ENCODE results near the gene TSTD2.
"Not testable (repeated sequence)": the region's sequence is repeated elsewhere in the genome, so short reads cannot be mapped to it uniquely, and the experiment has no call there.

The TSTD2 gene

DNA sequence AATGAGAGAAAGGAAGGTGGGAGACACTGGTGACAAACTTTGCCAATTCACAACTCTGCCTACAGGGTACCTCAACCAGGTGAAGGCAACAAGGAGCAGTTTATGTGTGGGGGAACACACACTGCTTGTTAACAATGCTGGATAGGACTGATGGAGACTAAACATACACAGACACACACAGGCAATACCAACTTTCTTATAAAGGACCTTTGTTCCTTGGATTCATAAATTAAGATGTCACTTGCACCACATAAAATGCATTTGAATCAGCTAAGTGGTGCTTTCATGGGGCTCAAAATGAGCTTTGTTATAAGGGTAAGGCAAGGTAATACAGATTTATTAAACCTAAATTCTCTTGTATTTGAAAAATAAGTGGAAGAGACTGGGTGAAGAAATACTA is 4.0 kb downstream of the TSTD2 start:
- DNase-seq, result no peak

DNA sequence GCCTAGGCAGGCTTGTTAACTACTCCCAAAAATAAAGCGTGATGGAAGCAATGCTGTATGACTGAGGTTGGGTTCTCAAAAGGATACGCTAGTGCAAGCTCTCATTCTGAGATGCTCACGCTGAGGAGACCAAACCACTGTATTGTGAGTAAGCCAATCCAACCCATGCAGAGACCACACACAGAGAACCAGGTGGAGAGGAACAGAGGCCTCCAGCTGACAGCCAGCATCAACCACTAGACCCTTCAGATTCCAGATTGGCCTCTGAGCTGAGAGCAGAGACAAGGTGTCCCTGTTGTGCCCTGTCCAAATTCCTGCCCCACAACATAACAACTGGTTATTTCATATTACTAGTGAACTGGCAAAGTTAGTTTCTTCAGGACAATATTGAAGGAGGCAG is 4.5 kb downstream of the TSTD2 start:
- DNase-seq, result no peak

DNA sequence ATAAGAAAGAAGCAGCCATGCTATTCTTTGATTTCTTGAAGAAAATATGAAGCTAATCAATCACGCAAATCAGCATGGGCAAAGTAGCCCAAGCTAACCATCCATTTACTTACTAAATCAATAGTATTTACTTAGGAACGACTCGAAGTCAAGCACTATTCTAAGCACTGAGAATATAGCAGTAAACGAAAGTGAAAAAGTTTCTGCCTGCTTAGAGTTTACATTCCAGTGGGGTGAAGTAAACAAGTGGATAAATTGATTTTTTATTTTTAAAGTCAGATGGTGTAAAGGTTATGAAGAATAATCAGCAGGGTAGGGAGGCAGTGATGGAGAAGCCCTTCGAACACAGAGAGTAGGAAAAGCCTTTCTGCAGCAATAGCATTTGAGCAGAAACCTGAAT is 5.5 kb downstream of the TSTD2 start:
- peak; percentile 12 for DNase-seq

DNA sequence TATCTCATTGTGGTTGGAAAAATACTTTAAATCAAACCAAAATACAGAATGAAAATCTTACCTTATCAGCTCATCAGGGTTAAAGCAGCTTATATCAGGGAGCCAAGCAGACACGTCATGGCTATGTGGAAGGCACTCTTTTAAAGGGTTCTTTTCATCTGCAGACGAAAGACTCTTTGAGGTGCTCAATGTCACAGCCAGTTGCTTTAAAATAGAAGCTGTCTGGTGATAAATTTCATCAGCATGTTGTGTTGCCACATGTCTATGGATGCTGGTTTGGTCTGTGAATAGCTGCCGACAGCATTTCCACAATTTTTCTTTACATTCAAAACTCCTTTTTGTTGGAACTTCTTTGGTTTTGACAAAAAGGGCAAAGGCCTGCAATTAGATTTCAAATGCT is 7.5 kb downstream of the TSTD2 start:
- no peak for DNase-seq

DNA sequence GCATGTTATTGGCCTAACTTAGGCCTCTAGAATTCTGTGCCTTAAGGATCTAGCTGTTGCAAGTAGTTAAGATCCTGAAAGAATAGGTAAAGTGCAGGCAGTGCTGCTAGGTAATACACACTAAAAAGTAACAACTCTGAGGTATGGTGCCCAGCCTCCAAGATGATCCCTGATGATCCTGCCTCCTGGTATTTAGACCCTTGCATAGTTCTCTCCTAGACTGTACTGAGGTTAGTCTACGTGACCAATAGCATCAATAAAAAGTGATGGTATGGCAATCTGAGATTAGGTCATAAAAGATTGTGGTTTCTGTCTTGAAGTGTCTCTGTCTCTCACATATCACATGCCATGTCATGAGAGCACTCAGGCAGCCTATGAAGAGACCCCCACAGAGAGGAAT is 9.2 kb downstream of the TSTD2 start:
- no peak for DNase-seq

DNA sequence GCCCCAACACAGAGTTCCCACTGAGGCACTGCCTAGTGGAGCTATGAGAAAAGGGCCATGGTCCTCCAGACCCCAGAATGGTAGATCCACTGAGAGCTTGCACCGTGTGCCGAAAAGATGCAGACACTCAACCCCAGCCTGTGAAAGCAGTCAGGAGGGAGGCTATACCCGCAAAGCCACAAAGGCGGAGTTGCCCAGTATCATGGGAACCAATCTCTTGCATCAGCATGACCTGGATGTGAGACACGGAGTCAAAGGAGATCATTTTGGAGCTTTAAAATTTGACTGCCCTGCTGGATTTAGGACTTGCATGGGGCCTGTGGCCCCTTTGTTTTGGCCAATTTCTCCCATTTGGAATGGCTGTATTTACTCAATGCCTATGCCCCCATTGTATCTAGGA is 10.7 kb downstream of the TSTD2 start:
- not testable (repeated sequence) for DNase-seq

DNA sequence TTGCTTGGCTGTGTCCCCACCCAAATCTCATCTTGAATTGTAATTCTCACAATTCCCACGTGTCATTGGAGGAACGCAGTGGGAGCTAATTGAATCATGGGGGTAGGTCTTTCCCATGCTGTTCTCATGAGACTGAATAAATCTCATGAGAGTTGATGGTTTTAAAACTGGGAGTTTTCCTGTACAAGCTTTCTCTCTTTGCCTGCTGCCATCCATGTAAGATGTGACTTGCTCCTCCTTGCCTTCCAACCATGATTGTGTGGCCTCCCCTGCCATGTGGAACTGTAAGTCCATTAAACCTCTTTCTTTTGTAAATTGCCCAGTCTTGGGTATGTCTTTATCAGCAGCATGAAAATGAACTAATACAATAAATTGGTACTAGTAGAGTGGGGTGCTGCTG is 13.1 kb downstream of the TSTD2 start:
- DNase-seq, result not testable (repeated sequence)

DNA sequence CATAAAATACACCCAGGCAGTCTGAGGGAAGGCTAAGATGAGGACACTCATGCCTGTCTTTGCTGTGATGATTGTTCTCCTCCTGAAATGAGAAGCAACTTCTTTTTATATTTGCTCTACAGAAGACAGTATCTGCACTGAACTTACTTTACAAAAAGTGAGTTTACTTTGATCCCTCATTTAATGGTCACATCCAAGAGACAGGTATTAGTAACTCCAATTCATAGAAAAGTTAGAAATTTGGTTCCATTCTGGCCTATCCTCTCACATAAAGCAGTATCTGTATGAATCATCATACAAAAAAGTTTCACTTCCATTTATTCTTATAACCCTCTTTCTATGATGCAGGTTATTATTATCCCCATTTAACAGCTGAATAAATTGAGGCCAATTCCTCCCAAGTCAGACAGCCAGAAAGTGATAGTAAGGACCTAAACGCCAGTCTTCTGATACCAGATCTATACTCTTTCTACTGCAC is 15.2 kb downstream of the TSTD2 start:
- DNase-seq, result no peak

DNA sequence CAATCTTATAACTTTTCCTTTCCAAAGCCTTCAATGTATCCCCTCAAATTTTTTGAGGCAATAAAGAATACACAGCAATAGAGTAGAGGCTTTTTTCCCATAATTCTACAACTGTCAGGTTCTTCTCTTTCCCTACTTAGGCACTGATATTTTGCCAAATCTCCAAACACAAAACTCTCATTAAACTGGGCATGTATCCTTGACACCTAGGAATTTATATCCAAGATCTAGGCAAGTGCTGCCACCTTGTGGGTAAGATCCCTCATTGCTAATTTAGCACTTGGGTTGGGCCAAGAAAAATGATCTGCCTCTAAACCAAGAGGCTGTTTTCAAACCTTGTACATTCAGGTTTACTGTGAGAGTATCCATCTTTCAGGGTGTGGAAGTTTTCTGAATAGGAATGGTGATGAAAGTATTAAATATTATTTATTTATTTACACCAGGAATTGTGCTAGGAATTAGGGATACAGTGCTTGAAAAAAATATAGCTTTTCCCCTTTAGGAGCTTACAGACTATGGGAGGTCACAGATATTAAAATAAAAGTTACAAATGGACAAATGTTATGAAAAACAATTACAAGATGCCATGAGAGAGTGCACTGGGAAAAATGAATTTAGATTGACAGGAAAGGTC is 17.6 kb downstream of the TSTD2 start:
- peak; percentile 63 for DNase-seq

DNA sequence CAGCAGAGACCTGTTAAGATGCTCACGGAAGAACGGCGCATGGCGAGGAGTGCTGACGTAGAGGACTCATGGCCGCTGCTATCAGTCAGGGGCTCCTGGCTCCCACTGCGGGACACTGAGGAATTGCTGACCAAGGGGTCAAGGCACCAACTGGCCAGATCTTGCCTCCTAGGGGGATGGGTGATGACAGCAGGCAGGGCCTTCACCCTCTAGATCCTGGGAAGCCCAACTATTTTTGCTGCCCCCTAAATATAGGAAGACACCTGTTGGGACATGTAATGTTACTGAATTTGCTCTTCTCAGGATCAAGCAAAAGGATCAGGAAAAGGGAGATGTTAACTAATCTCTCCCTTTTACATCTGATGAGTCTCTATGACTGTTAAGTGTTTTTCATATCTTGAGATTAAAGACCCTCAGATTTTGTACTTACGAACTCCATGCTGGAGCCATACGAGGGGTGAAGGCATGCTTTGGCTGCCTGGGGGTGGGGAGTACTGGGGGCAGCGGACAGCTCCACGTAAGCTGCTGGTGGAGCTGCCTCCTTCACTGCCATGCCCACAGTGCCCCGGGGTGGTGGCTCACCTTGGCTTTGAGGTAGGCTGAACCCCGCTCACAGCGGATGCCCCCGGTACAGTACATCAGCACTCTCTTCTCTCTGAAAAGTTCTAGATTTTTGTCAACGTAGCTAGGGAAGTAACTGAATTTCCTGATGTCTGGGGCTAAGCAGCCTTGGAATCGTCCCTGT is 28.1 kb downstream of the TSTD2 start:
- DNase-seq, result no peak

DNA sequence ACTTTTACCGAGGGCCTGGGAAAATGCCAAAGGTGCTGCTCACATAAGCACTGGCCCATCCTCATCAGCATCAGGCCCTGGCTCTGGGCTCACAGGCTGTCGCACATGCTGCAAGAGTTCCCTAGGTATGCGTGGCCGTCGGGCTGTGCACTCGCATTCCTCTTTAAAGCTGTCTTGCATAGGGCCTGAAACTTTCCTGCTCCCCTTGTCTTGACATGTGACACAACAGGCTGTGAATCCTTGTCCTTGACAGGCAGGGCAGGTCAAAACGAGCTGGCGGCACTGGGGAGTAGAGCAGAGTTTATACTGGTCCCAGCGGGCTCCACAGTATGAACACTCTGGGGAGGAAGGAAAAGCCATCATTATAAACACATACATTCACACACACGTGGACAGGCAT is 30.7 kb downstream of the TSTD2 start:
- DNase-seq, result no peak

DNA sequence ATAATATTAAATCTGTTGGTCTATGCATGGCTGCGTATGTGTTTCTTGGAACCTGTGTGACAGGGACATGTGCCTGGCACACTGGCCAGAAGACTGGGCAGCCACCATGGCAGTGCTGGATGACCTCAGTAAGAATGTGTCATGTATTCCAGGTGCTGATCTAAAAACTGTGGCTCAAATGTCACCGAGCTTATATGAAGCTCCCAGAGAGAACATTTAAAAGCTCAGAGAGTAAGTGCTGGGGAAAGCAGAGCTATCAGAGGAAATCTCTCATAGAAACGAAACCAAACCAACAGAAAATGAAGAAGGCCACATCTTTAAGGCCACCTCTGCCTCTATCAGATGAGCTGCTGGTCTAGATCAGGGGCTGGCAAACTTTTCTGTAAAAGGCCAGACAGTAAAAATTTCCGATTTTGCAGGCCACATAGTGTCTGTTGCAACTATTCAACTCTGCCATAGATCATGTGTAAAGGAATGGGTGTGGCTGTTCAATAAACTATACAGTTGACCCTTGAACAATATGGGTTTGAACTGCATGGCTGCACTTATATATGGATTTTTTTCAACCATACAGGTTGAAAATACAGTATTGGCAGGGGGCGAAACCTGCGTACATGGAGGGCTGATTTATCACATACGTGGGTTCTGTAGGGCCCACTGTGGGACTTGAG is 31.8 kb downstream of the TSTD2 start:
- DNase-seq, result no peak

DNA sequence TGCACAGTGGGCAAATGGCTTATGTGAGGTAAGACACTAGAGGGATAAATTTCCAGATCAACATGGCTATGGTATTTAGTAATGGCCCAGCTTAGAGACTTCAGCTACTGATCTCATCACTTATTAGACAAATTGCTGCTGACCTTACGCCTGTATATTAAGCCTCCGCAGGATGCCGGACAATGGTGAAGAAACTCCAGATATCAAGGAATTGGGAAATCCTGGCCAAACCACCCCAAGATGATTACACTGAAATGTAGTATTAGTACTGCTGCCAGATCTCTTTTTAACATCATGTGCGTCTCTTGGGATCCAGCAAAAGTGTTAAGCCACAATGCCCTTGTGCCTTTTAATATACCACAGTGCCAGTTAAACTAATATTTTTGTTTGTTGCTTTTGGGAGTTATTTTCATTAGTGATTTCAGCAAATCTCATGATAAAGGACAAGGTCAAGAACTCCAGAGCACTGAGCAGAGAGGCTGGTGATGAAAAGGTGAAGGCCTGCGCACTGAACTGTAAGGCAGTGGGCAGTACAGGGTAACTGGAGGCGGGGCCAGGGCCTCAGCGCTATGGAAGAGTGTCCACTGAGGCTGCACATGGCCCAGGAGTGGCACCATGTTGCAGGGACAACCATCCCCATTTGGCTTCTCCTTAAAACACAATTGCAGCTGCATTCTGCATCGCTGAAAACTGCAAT is 32.5 kb downstream of the TSTD2 start:
- DNase-seq, result no peak

DNA sequence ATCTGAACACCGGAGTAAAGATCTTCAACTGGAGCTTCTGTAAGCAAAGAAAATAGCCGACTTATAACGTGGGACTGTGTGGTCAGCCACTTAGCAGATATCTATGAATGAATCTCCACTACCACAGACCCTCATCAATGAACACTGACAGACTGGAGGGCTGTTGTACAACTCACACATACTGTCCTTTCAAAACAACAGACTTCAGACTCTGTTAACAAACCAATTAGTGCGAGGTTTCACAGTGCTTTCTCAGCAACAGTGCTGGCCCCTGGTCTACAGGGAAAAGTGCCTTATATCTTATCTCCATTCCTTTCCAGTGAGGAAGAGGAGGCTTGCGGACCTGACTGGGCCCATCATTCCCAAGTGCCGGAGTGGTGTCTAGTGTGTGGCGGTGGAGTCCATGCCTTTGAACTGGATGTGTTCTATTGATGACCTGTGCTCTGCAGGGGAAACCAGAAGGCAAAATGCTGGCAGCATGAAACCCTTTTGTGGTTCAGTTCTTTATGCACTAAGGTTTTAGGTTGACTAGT is 33.8 kb downstream of the TSTD2 start:
- no peak for DNase-seq

DNA sequence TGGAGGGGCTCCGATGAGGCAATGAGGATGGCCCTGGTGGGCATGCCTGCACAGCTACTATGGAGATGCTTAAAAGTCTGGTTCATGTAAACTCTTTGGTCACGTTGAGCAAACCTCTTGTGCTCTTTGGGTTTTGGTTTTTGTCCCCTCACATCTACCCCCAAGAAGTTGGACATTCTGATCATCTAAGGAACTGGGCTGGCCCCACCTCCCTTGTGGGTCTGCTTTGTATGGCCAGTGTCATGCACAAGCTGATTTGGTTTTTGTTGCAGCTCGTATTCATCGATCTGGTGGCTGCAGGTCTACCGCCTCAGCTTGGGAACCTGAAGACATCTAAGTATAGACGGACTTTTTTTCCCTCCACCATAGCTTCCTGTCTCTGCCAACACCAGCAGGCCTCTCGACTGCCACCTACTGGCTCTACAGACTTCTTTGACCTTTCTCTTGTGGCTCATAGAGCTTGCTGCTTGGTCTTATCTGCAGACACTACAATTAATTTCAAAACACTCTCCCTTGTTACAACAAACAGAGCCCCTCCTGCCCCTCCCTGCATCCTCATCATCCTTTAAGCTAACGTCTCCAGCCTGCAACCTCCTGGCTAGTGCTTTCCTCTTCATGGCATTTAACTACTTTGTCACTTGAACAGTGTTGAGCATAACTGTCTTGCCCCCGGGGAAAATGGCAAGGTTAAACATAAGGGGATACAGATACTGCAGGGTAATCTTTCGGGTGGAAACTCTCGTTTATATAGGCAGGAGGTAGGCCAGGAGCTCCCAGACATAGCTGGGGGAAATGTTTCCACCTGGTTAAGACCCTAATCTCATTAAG is 34.5 kb downstream of the TSTD2 start:
- DNase-seq, result peak; percentile 78

DNA sequence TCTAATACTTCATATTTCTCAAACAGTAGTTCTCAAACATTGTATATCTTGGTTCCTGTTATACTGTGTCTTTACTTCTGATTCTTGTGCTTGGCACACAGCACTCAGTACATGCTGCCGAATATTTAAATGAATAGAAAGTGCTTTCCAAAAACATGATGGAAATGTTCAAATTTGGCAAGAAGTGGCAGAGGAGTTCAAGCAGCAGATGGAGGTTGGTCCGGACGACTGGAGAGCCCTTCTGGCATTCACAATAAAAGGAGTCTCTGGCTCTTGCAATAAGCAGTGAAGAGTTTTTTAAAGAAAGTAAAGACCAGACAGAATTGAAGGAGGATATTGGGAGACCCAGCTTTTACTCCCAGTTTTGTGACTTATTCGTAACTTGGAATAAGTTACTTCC is 36.3 kb downstream of the TSTD2 start:
- no peak for DNase-seq

DNA sequence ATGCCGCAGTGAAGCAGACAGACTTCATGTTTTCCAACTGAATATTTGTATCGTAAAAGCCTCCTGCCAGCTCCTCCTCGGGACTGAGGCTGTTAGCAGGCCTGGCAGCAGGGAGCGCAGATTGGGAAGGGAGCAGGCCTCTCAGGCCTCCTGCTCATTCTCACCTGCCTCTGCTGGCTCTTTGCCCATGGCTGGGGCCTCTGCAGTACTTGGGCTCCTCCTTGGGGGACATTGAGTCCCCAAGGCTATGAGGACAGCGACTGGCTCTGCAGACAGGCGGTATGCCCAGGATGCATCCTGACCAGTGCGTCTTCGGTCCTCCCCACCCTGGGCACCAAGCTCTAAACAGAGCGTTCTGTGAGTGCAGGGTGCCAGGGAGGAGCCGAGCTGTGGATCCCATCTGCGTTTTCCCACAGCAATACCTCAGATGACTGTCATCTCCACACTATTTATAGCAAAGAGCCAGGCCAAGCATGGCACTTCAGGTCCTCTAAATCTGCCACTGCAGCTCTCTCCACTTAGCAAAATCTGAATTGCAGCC is 38.7 kb downstream of the TSTD2 start:
- no peak for DNase-seq

DNA sequence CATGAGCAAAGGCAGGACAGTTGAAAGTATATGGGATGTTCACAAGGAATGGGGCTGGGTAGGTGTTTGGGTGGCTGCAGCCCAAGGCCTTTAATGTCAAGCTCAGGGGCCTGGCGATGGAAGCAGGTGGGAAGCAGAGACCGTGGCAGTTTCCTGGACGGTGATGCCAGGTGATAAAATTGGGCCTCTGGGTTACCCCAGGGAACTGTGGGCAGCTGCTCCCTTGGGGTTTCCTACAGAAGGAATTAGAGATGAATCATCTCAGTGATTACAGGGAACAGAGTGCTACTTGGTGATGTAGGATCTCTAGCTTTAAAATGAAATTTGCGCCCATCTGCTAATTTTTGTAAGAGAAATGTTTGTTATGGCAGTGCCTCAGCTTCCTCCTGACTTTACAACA is 39.2 kb downstream of the TSTD2 start:
- peak; percentile 15 for DNase-seq

DNA sequence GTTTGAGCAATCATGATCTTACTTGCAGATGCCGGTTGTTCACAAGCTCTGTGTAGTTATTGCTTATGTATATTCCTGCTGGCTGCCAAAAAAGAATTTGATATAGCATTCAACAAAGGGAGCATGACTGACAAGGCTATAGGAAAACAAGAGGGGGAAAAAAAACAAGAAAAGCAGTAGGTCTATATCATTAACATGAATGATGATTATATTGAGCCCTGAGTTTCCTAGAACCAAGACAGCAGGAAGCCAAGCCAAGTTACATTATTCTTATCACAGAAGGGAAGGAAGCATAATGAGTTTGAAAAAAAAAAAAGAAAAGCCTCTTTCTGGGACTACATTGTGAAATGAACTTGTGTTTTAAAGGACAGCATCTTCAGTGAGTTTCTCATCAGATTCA is 41.0 kb downstream of the TSTD2 start:
- DNase-seq, result no peak

DNA sequence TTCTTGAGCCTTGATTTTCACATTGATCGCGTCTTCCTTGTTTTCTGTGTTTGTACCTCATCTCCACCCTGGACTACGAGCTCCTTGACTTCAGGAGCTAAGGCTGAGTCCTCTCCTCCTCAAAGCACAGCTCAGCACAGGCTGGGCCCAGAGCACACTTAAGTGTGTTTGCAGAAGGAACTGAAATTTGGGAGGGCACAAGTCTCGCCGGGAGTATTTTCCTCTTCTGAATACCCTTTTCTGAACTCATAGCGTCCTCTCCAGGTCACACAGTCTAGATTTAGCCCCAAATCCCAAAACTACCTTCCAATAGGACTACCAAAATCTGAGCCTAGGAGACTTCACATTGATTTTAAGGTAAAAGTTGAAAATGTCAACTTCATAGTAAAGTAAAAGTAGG is 41.6 kb downstream of the TSTD2 start:
- DNase-seq, result no peak

DNA sequence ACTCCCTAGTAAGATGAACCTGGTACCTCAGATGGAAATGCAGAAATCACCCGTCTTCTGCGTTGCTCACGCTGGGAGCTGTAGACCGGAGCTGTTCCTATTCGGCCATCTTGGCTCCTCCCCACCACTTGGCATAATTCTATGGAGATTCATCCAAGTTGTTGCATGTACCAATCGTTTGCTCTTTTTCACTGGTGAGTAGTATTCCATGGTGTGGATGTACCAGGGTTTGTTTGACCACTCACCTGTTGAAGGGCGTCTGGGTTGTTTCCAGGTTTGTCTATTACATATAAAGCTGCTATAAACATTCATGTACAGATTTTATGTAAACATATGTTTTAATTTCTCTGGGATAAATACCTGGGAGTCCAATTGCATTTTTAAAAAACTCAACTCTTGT is 46.3 kb downstream of the TSTD2 start:
- not testable (repeated sequence) for DNase-seq

DNA sequence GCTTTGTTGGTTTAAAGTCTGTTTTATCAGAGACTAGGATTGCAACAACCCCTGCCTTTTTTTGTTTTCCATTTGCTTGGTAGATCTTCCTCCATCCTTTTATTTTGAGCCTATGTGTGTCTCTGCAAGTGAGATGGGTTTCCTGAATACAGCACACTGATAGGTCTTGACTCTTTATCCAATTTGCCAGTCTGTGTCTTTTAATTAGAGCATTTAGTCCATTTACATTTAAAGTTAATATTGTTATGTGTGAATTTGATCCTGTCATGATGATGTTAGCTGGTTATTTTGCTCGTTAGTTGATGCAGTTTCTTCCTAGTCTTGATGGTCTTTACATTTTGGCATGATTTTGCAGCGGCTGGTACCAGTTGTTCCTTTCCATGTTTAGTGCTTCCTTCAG is 48.4 kb downstream of the TSTD2 start:
- not testable (repeated sequence) for DNase-seq
